ENCODE results near the gene FLOT1.

FLOT1 gene

GRCh38 chr6:30742316-30743098 lies at the start of gene FLOT1 (continued):
- TF ChIP-seq ZSCAN18 (tag by site-specific recombination; IDR thresholded peaks at IDR 0.05) (no peak), ZNF596 (tag by site-specific recombination; IDR thresholded peaks at IDR 0.05) (no peak), ZNF585B (tag by site-specific recombination; IDR thresholded peaks at IDR 0.05) (no peak), HOXA7 (CRISPR knock-in tag; IDR thresholded peaks at IDR 0.05; ENCODE audit: borderline replicate concordance) (no peak), ZNF16 (tag by site-specific recombination; IDR thresholded peaks at IDR 0.05; ENCODE audit: low read depth) (no peak), ZNF324 (tag by site-specific recombination; IDR thresholded peaks at IDR 0.05) (peak; percentile 69; the same call in 1 of the 2 replicates), BCL11A (tag by site-specific recombination; IDR thresholded peaks at IDR 0.05; ENCODE audit: low read depth) (peak; percentile 82; the same call in 1 of the 2 replicates), ZNF518A (tag by site-specific recombination; conservative IDR thresholded peaks at IDR 0.05; ENCODE audit: low read depth) (0 out of 2 replicates have a peak, but pooled peaks have one; percentile 19), ZNF121 (tag by site-specific recombination; IDR thresholded peaks at IDR 0.05) (no peak), ZNF138 (tag by site-specific recombination; IDR thresholded peaks at IDR 0.05; ENCODE audit: borderline replicate concordance) (no peak), ZNF146 (tag by site-specific recombination; IDR thresholded peaks at IDR 0.05) (no peak), ZNF544 (tag by site-specific recombination; IDR thresholded peaks at IDR 0.05) (no peak), ZNF658 (tag by site-specific recombination; IDR thresholded peaks at IDR 0.05) (no peak), TCF7L2 (IDR thresholded peaks at IDR 0.05; ENCODE audit: borderline replicate concordance, low read depth, low read length) (no peak), KLF10 (tag by site-specific recombination; IDR thresholded peaks at IDR 0.05) (peak; percentile 76; the same call in 1 of the 2 replicates), ZSCAN16 (tag by site-specific recombination; IDR thresholded peaks at IDR 0.05) (no peak), ZNF184 (tag by site-specific recombination; IDR thresholded peaks at IDR 0.05) (no peak), GFI1B (tag by site-specific recombination; IDR thresholded peaks at IDR 0.05) (peak; percentile 46; the same call in 1 of the 2 replicates), ZNF223 (tag by site-specific recombination; IDR thresholded peaks at IDR 0.05) (no peak), ZNF23 (tag by site-specific recombination; IDR thresholded peaks at IDR 0.05; ENCODE audit: borderline replicate concordance) (no peak), ZNF561 (tag by site-specific recombination; IDR thresholded peaks at IDR 0.05; ENCODE audit: borderline replicate concordance) (peak; percentile 74; the same call in 1 of the 2 replicates), ZNF623 (tag by site-specific recombination; IDR thresholded peaks at IDR 0.05) (no peak), ZNF19 (tag by site-specific recombination; IDR thresholded peaks at IDR 0.05; ENCODE audit: low read depth) (no peak), ZBTB7A (tag by site-specific recombination; IDR thresholded peaks at IDR 0.05; ENCODE audit: low read depth) (0 out of 2 replicates have a peak, but pooled peaks have one; percentile 19), ZFHX2 (tag by site-specific recombination; conservative IDR thresholded peaks at IDR 0.05) (peak; percentile 98), ZNF221 (tag by site-specific recombination; IDR thresholded peaks at IDR 0.05; ENCODE audit: borderline replicate concordance) (no peak), ZNF555 (tag by site-specific recombination; conservative IDR thresholded peaks at IDR 0.05) (no peak), ZNF354C (tag by site-specific recombination; IDR thresholded peaks at IDR 0.05; ENCODE audit: borderline replicate concordance, low read depth) (no peak)
- TF ChIP-seq, protein P1, sequence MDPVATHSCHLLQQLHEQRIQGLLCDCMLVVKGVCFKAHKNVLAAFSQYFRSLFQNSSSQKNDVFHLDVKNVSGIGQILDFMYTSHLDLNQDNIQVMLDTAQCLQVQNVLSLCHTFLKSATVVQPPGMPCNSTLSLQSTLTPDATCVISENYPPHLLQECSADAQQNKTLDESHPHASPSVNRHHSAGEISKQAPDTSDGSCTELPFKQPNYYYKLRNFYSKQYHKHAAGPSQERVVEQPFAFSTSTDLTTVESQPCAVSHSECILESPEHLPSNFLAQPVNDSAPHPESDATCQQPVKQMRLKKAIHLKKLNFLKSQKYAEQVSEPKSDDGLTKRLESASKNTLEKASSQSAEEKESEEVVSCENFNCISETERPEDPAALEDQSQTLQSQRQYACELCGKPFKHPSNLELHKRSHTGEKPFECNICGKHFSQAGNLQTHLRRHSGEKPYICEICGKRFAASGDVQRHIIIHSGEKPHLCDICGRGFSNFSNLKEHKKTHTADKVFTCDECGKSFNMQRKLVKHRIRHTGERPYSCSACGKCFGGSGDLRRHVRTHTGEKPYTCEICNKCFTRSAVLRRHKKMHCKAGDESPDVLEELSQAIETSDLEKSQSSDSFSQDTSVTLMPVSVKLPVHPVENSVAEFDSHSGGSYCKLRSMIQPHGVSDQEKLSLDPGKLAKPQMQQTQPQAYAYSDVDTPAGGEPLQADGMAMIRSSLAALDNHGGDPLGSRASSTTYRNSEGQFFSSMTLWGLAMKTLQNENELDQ (tag by site-specific recombination; IDR thresholded peaks at IDR 0.05; ENCODE audit: low read depth), result no peak
- TF ChIP-seq, protein P2, sequence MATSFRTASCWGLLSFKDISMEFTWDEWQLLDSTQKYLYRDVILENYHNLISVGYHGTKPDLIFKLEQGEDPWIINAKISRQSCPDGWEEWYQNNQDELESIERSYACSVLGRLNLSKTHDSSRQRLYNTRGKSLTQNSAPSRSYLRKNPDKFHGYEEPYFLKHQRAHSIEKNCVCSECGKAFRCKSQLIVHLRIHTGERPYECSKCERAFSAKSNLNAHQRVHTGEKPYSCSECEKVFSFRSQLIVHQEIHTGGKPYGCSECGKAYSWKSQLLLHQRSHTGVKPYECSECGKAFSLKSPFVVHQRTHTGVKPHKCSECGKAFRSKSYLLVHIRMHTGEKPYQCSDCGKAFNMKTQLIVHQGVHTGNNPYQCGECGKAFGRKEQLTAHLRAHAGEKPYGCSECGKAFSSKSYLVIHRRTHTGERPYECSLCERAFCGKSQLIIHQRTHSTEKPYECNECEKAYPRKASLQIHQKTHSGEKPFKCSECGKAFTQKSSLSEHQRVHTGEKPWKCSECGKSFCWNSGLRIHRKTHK (tag by site-specific recombination; IDR thresholded peaks at IDR 0.05), result no peak
